HG03045 (cell line): ENCODE data around the gene HYAL2.
"Not testable (repeated sequence)": the region's sequence is repeated elsewhere in the genome, so short reads cannot be mapped to it uniquely, and the experiment has no call there.

Experiments
- ATAC-seq: cut with Tn5 transposase; IDR thresholded peaks from one replicate; pipeline ENCODE4 v1.9.1; 2021; ENCODE audit warnings: mild to moderate bottlenecking, moderate library complexity; ENCODE audit not compliant: unreplicated experiment

HYAL2 gene

DNA sequence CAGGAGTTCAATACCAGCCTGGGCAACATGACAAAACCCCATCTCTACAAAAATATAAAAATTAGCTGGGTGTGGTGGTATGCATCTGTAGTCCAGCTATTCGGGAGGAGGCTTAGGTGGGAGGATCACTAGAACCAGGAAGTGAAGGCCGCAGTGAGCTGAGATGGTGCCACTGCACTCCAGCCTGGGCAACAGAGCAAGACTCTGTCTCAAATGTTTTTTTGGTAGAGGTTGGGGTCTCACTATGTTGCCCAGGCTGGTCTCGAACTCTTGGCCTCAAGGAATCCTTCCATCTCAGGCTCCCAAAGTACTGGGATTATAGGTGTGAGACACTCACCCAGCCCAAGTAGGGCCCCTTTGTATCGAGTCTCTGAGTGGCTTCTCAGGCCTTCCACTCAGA, 28.5 kb downstream of the HYAL2 start:
- ATAC-seq = no peak

GRCh38 chr3:50293079-50293801, 29.3 kb downstream of the HYAL2 start:
- no peak for ATAC-seq

GRCh38 chr3:50292159-50293078, 30.1 kb downstream of the HYAL2 start, which contains the start of gene IFRD2:
Gene IFRD2, minus strand, starts transcription at chr3:50292429. Its CDS starts 155 bp downstream, at chr3:50292274.
- ATAC-seq = peak; percentile 88

- no peak for ATAC-seq
Measured at GRCh38 chr3:50290161-50290641, 32.3 kb downstream of the HYAL2 start.

- ATAC-seq = no peak
Measured at GRCh38 chr3:50289130-50289529, 33.4 kb downstream of the HYAL2 start.

- no peak for ATAC-seq
Measured at GRCh38 chr3:50288387-50289007, 34.0 kb downstream of the HYAL2 start.

DNA sequence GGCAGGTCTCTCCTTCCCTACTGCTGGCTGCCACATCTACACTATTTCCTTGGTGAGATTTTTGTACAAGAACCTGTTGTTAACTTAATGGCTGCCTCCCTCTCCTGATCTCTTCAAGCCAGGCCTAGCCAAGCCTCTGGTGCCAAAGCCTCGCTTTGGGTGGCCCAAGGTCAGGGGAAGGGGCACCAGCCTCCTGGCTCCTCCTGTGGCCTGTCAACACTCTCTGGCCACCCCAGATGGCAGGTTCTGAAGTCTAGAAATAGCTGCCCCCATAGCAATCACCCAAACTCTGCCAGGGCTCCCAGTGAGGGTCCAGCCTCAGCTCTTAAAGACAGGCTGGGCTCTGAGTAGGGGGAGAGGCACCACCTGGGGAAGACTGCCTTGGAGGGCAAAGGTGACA, 35.3 kb downstream of the HYAL2 start:
- no peak for ATAC-seq

DNA sequence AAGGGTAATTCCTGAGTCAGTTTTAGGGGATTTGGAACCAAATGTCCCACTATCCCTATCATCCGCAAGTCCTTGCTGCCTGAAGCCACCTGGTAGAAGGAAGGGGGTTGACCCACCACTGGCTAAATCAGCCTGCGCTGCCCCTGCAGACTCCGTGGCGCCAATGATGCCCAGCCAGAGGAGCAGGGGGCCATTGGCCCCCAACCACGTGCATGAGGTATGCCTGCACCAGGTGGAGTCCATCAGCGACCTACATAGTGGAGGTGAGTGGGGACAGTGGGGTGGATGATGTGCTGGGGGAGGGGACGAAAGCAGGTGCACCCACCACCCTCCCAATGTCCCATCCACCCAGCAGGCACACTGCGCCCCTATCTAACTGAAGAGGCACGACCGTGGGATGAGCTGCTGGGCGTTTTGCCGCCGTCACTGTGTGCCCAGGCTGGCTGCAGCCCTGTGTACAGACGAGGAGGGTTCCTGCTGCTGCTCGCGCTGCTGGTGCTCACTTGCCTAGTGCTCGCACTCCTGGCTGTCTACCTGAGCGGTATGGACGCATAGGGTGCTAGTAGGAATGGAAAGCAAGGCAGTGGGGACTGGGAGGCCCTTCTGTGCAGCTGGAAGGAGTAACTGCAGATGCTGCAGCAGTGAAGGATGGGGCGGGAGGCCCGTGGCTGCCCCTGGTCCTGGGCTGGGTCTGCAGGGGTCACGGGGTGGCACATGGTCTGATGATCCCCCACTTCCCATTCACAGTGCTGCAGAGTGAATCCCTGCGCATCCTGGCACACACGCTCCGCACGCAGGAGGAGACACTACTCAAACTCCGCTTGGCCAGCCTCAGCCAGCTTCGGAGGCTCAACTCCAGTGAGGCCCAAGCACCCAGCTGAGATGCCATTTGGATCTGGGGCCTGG, 36.0 kb downstream of the HYAL2 start:
- no peak for ATAC-seq

DNA sequence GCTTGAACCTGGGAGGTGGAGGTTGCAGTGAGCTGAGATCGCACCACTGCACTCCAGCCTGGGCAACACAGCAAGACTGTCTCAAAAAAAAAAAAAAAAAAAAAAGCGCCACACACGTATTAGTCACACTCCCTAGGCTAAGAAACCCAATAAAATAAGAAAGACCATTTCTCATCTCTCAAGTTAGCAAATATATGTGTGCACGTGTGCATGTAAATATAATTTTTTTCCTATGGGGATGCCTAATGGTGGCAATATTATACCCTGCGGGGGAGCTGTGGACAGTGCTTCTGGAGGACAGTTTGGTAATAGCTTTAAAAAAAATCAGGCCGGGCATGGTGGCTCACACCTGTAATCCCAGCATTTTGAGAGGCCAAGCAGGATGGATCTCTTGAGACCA, 38.4 kb downstream of the HYAL2 start:
- not testable (repeated sequence) for ATAC-seq

DNA sequence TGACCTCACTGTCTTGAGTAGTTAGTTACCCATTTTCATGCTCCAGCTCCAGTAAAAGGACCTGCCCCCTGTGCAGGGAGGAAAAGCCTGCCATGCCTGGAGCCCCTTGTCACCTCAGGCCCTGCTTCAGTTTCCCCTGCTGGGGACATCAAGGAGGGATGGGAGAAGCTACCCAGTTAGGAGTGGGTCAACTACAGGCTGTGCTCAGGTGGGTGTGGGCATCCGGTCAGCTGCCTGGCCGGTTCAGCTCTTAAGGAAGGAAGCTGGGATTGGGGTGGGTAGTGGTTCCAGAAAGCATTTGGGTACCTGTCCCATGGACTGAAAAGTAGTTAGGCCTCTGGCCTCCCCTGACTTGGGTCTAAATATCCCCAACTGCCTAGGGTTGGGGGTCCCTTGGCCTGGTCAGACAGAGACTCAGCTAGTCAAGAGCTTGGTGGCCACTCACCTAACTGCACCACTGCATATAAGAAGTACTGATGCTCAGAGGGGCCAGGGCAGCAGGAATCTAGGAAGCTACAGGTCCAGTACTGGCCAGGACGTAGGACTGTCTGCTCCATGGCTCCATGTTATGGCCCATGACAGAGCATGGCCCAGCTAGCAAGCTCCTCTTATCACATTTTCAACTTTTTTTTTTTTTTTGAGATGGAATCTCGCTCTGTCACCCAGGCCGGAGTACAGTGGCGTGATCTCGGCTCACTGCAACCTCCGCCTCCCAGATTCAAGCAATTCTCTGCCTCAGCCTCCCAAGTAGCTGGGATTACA, 43.1 kb downstream of the HYAL2 start:
- ATAC-seq = no peak

- no peak for ATAC-seq
Measured at GRCh38 chr3:50278880-50279224, 43.7 kb downstream of the HYAL2 start, which contains the start of gene LSMEM2. Gene LSMEM2, plus strand, starts transcription at chr3:50279087. Its CDS starts 27 bp downstream, at chr3:50279114.

- ATAC-seq = no peak
Measured at GRCh38 chr3:50278123-50278879, 44.2 kb downstream of the HYAL2 start.

GRCh38 chr3:50276762-50277101, 45.8 kb downstream of the HYAL2 start:
- ATAC-seq = no peak

GRCh38 chr3:50275996-50276761, 46.4 kb downstream of the HYAL2 start:
- no peak for ATAC-seq

GRCh38 chr3:50275141-50275995, 47.2 kb downstream of the HYAL2 start:
- no peak for ATAC-seq

DNA sequence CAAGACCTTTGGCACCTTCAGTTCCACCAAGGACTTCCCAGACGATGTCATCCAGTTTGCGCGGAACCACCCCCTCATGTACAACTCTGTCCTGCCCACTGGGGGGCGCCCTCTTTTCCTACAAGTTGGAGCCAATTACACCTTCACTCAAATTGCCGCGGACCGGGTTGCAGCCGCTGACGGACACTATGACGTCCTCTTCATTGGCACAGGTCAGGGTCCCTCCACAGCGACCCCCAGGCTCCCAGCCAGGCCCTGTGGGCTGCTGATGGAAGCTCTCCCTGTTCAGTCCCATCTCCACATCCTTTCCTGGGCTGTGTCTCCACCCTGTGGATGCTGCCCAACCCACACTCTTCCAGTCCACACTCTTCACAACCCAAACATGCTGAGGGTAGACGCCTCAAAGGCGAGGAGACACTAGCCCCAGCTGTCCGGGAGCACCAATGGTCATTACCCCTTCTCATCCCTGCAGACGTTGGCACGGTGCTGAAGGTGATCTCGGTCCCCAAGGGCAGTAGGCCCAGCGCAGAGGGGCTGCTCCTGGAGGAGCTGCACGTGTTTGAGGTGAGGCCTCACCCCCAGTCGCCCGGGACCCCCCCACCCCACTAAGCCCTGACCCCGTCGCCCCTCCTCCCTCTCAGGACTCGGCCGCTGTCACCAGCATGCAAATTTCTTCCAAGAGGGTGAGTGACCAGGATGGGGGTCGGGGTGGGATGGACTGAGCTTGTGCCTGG, 48.0 kb downstream of the HYAL2 start:
- no peak for ATAC-seq

GRCh38 chr3:50273689-50274065, 48.9 kb downstream of the HYAL2 start:
- ATAC-seq = no peak
